HPDE6-E6E7 (cell line): ENCODE data around the gene NEMP2.

Source experiments
- DNase-seq: peaks from one replicate; pipeline ENCODE4 v3.0.0; 2011; ENCODE audit warnings: missing footprints; ENCODE audit errors: extremely low spot score

Gene NEMP2

GRCh38 chr2:190534310-190535120, at the start of gene NEMP2:
NEMP2 (minus strand) TSS chr2:190534722; CDS start chr2:190534655, 67 bp downstream.
- peak; percentile 47 for DNase-seq

- DNase-seq = no peak
These were observed 49.2 kb upstream of the NEMP2 start for GRCh38 chr2:190583507-190584337.

- no peak for DNase-seq
These were observed 48.4 kb upstream of the NEMP2 start for GRCh38 chr2:190582736-190583506.

GRCh38 chr2:190582019-190582418, 47.5 kb upstream of the NEMP2 start:
- no peak for DNase-seq

GRCh38 chr2:190579915-190580846, 45.7 kb upstream of the NEMP2 start:
- no peak for DNase-seq

GRCh38 chr2:190579058-190579410, 44.5 kb upstream of the NEMP2 start:
- DNase-seq = no peak

- peak; percentile 43 for DNase-seq
These were observed 43.9 kb upstream of the NEMP2 start for GRCh38 chr2:190578158-190579057.

GRCh38 chr2:190576573-190576972, 42.1 kb upstream of the NEMP2 start:
- DNase-seq = no peak

- DNase-seq = no peak
These were observed 40.7 kb upstream of the NEMP2 start for GRCh38 chr2:190575263-190575662.

GRCh38 chr2:190574169-190574568, 39.6 kb upstream of the NEMP2 start:
- DNase-seq = no peak

- no peak for DNase-seq
These were observed 37.7 kb upstream of the NEMP2 start for GRCh38 chr2:190572246-190572645.

- no peak for DNase-seq
These were observed 37.2 kb upstream of the NEMP2 start for GRCh38 chr2:190571686-190572085.

- no peak for DNase-seq
These were observed 36.3 kb upstream of the NEMP2 start for GRCh38 chr2:190570871-190571270.

GRCh38 chr2:190569994-190570755, 35.7 kb upstream of the NEMP2 start:
- DNase-seq = no peak

- no peak for DNase-seq
These were observed 30.3 kb upstream of the NEMP2 start for GRCh38 chr2:190564838-190565237.

GRCh38 chr2:190563646-190564045, 29.1 kb upstream of the NEMP2 start:
- no peak for DNase-seq

GRCh38 chr2:190563109-190563508, 28.6 kb upstream of the NEMP2 start:
- no peak for DNase-seq

GRCh38 chr2:190562121-190562520, 27.6 kb upstream of the NEMP2 start:
- no peak for DNase-seq

- DNase-seq = no peak
These were observed 26.6 kb upstream of the NEMP2 start for GRCh38 chr2:190561094-190561493.
